Kidney (tissue), 14 donors: Measurements from ENCODE around the gene AGBL4. TPM values are rescaled to one million over a fixed set of nuclear protein-coding genes. Genes with fewer than 3 reads are reported as not detected.

ENCODE experiments used
- DNase-seq, 5 donors: peaks; one replicate each; pipeline ENCODE4 v3.0.0-alpha.2; 2013 to 2020
- FAIRE-seq: peaks from 2 replicates; lab custom pipeline; 2012; peaks lifted over from hg19 to GRCh38; lab: Jason Lieb, UNC
- H3K27ac ChIP-seq, 2 donors: one replicate each; pipeline ENCODE4 v1.7.0; 2013; ENCODE audit warnings: low read depth in 2 of 2, low read length in 2 of 2, inconsistent platforms in 1 of 2
- H3K27me3 ChIP-seq: one replicate; pipeline ENCODE4 v1.7.1; 2013; ENCODE audit warnings: low read length, inconsistent platforms; ENCODE audit not compliant: control insufficient read depth, insufficient read depth
- H3K36me3 ChIP-seq, 3 donors: one replicate each; pipeline versions ENCODE4 v1.7.0 to v1.7.1; 2013; ENCODE audit warnings: low read length in 3 of 3, control low read depth in 1 of 3, inconsistent platforms in 1 of 3; ENCODE audit not compliant: insufficient read depth in 3 of 3, control insufficient read depth in 2 of 3
- H3K4me1 ChIP-seq, 3 donors: one replicate each; pipeline versions ENCODE4 v1.7.0 to v1.7.1; 2013; ENCODE audit warnings: low read length in 3 of 3, inconsistent platforms in 1 of 3, low read depth in 1 of 3; ENCODE audit not compliant: control insufficient read depth in 2 of 3, insufficient read depth in 2 of 3
- H3K4me3 ChIP-seq, 3 donors: one replicate each; pipeline versions ENCODE4 v1.7.0 to v1.8.1; 2013; ENCODE audit warnings: low read length in 3 of 3, control low read depth in 1 of 3, inconsistent platforms in 1 of 3
- H3K9ac ChIP-seq, 3 donors: one replicate each; pipeline versions ENCODE4 v1.7.0 to v1.7.1; 2013; ENCODE audit warnings: low read length in 3 of 3, control low read depth in 1 of 3, inconsistent platforms in 1 of 3
- H3K9me3 ChIP-seq, 3 donors: one replicate each; pipeline versions ENCODE4 v1.7.0 to v1.7.1; 2013; ENCODE audit warnings: low read length in 3 of 3, control low read depth in 1 of 3, inconsistent platforms in 1 of 3; ENCODE audit not compliant: control insufficient read depth in 2 of 3, insufficient read depth in 1 of 3
- CTCF ChIP-seq: IDR thresholded peaks from 3 replicates; pipeline ENCODE4 v1.5.1; 2012; ENCODE audit warnings: mild to moderate bottlenecking, moderate library complexity, borderline replicate concordance; ENCODE audit not compliant: insufficient read depth; ENCODE audit errors: extremely low read depth
- intact Hi-C: fragments of 100-400 bp; cut with DNase I; formaldehyde crosslinking; loops from one replicate; pipeline ENCODE4 v1.11.1; 2022
- polyA plus RNA-seq: library from polyadenylated mRNA; stranded (reverse); fragments of 350-450 nt; fragmentation: Illumina TruSeq; extraction: RNeasy Lipid Tissue Mini Kit (QIAGEN cat#74804); gene quantifications from one replicate; pipeline ENCODE4 v1.2.3, GENCODE V29; 2014; ENCODE audit warnings: low read depth, low replicate concordance; ENCODE audit not compliant: insufficient read depth
- total RNA-seq: library from RNA; stranded (reverse); fragmentation: NEBNext Ultra II Directional; extraction: Animal tissue kit (Norgen Biotek cat#: 25700); gene quantifications from one replicate; pipeline ENCODE4 v1.2.1, GENCODE V29; 2021
- donor health status: control.
- donor health status: control.
- donor health status: control.
- donor health status: control.
- donor health status: control.
- donor health status: DM: yes; HTN: yes; CAD: no.
- donor health status: Normal renal cell carcinoma (clear cell type).

The AGBL4 gene
- total and polyA plus RNA-seq, 2 donors from 2014 or later, result 1.5 to 2.7 TPM

GRCh38 chr1:48681476-48682305 is 1342.1 kb downstream of the AGBL4 start:
- intact Hi-C loops, result no loop called here
- H3K4me1 ChIP-seq, result peaks cover 0 to 65% (median 43%) of the 10 kb centered on the region in 3 donors
- no peak for TF ChIP-seq CTCF
- FAIRE-seq, result no peak
- no peak for DNase-seq
- no peak overlapping the region for H3K4me3 ChIP-seq
- no peaks in the 10 kb centered on the region for H3K27me3 ChIP-seq
- H3K9me3 ChIP-seq, result no peaks in the 10 kb centered on the region
- no peak overlapping the region for H3K9ac ChIP-seq
- H3K27ac ChIP-seq, result peak overlapping the region; percentile 51 to 62
- H3K36me3 ChIP-seq, result no peaks in the 10 kb centered on the region

DNA sequence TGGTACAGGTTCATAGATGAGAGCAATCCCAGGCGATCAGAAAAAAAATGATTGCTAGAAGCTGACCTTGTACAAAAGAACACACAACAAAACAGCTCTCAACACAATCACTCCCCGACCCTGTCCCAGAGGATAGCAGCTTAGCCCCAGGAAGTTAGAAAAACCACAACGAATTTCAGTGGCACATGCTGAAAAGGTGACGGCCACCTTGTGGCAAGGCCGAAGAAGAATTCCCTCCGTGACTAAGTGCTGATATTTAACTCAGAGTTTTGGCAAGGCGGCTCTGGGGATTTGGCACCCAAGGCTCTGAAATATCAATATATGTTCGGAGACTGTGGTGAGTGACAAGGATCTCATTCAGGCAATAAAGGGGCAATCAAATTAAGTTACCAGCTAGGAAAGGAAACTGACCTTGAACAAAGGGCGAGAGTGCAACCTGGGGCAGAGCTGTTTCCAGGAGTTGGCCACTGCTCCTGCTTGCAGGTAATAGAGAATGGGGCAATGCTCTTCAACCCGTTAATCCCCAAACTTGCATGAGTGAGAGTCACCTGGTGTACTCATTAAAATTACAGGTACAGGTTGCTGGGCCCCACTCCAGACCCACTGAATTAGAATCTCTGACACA is 1343.2 kb downstream of the AGBL4 start:
- no peaks in the 10 kb centered on the region for H3K27me3 ChIP-seq
- peak overlapping the region in 1 of 3 donors; percentile 27 for H3K9ac ChIP-seq
- no peak for TF ChIP-seq CTCF
- H3K4me3 ChIP-seq, result no peak overlapping the region
- no peaks in the 10 kb centered on the region for H3K36me3 ChIP-seq
- DNase-seq (no peak), FAIRE-seq (no peak)
- H3K27ac ChIP-seq, result peak overlapping the region; percentile 62 to 64
- H3K9me3 ChIP-seq, result no peaks in the 10 kb centered on the region
- intact Hi-C loops, result no loop called here
- H3K4me1 ChIP-seq, result peaks cover 0 to 54% (median 35%) of the 10 kb centered on the region in 3 donors

GRCh38 chr1:48679859-48680258 is 1343.9 kb downstream of the AGBL4 start:
- H3K9me3 ChIP-seq, result no peaks in the 10 kb centered on the region
- intact Hi-C loops, result no loop called here

More at GRCh38 chr1:48679859-48680258, 1343.9 kb downstream of the AGBL4 start:
- Histone ChIP-seq H3K9ac (peak overlapping the region in 1 of 3 donors; percentile 27), H3K36me3 (no peaks in the 10 kb centered on the region), H3K4me1 (peaks cover 0 to 48% (median 35%) of the 10 kb centered on the region in 3 donors), H3K4me3 (no peak overlapping the region), H3K27me3 (no peaks in the 10 kb centered on the region), H3K27ac (peak overlapping the region; percentile 62 to 84)
- DNase-seq (no peak), FAIRE-seq (no peak)
- no peak for TF ChIP-seq CTCF
